Loucy (cell line): ENCODE data around the gene KISS1.

Experiments used
- H2AFZ ChIP-seq: fragments of 200-600 bp; sonication (generic); 2 replicates; pipeline ENCODE4 v1.6.0; 2016; ENCODE audit warnings: antibody characterized with exemption, mild to moderate bottlenecking, low read length, moderate library complexity
- H3F3A ChIP-seq: fragments of 200-600 bp; 2 replicates; pipeline ENCODE4 v1.6.0; 2016; ENCODE audit warnings: antibody characterized with exemption, low read depth, mild to moderate bottlenecking
- H3K27me3 ChIP-seq: fragments of 200-600 bp; sonication (generic); 2 replicates; pipeline ENCODE4 v1.6.1; 2014; ENCODE audit warnings: low read length, mild to moderate bottlenecking; ENCODE audit not compliant: insufficient read depth, poor library complexity, severe bottlenecking
- H3K36me3 ChIP-seq: fragments of 200-600 bp; sonication (generic); 2 replicates; pipeline ENCODE4 v1.6.1; 2016; ENCODE audit warnings: low read length; ENCODE audit not compliant: insufficient read depth
- H3K4me1 ChIP-seq: fragments of 200-600 bp; sonication (generic); 2 replicates; pipeline ENCODE4 v1.5.1; 2014; ENCODE audit warnings: low read length, mild to moderate bottlenecking; ENCODE audit not compliant: insufficient read depth, poor library complexity, severe bottlenecking
- H3K4me2 ChIP-seq: fragments of 200-600 bp; sonication (generic); 2 replicates; pipeline ENCODE4 v1.6.0; 2014; ENCODE audit warnings: antibody characterized with exemption, low read length, low read depth, mild to moderate bottlenecking; ENCODE audit not compliant: poor library complexity, severe bottlenecking
- H3K4me3 ChIP-seq: fragments of 200-600 bp; sonication (generic); 2 replicates; pipeline ENCODE4 v1.5.1; 2014; ENCODE audit warnings: low read length, mild to moderate bottlenecking, mixed read lengths; ENCODE audit not compliant: poor library complexity, severe bottlenecking
- H3K79me2 ChIP-seq: fragments of 200-600 bp; sonication (generic); 2 replicates; pipeline ENCODE4 v1.6.1; 2014; ENCODE audit warnings: low read length; ENCODE audit not compliant: insufficient read depth
- H3K9ac ChIP-seq: fragments of 200-600 bp; sonication (generic); 2 replicates; pipeline ENCODE4 v1.6.0; 2014; ENCODE audit warnings: mild to moderate bottlenecking, low read depth, low read length, moderate library complexity; ENCODE audit not compliant: poor library complexity, severe bottlenecking
- H3K9me2 ChIP-seq: fragments of 200-600 bp; sonication (generic); replicated peaks from 2 replicates; pipeline ENCODE4 v1.6.1; 2016; ENCODE audit warnings: low read depth, low read length, mixed read lengths
- H3K9me3 ChIP-seq: fragments of 200-600 bp; sonication (generic); 2 replicates; pipeline ENCODE4 v1.6.1; 2014; ENCODE audit warnings: mild to moderate bottlenecking, antibody characterized with exemption, low read length, low read depth; ENCODE audit not compliant: insufficient read depth
- H4K20me1 ChIP-seq: fragments of 200-600 bp; sonication (generic); 2 replicates; pipeline ENCODE4 v1.6.0; 2014; ENCODE audit warnings: antibody characterized with exemption, low read length, mild to moderate bottlenecking; ENCODE audit not compliant: insufficient read depth, poor library complexity, severe bottlenecking
- CTCF ChIP-seq: fragments of 200-600 bp; sonication (generic); conservative IDR thresholded peaks from 2 replicates; pipeline ENCODE4 v1.5.1; 2014; ENCODE audit warnings: mild to moderate bottlenecking, antibody characterized with exemption, low read length
- EZH2phosphoT487 ChIP-seq: fragments of 200-600 bp; IDR thresholded peaks from 2 replicates; pipeline ENCODE4 v1.6.1; 2018; ENCODE audit warnings: antibody characterized with exemption, mild to moderate bottlenecking, moderate library complexity, borderline replicate concordance

The KISS1 gene

GRCh38 chr1:204204944-204205343 lies 8.7 kb upstream of the KISS1 start:
- H3K4me3 ChIP-seq: no peak overlapping the region
- no peak overlapping the region for H2AFZ ChIP-seq
- no peaks in the 10 kb centered on the region for H3F3A ChIP-seq
- H3K79me2 ChIP-seq: no peaks in the 10 kb centered on the region
- H4K20me1 ChIP-seq: no peaks in the 10 kb centered on the region
- no peaks in the 10 kb centered on the region for H3K9me2 ChIP-seq
- no peaks in the 10 kb centered on the region for H3K27me3 ChIP-seq
- no peak overlapping the region for H3K4me2 ChIP-seq
- H3K9me3 ChIP-seq: no peaks in the 10 kb centered on the region
- TF ChIP-seq EZH2phosphoT487: no peak
- no peak for TF ChIP-seq CTCF
- H3K4me1 ChIP-seq: no peaks in the 10 kb centered on the region
- no peaks in the 10 kb centered on the region for H3K36me3 ChIP-seq
- no peak overlapping the region for H3K9ac ChIP-seq

GRCh38 chr1:204203206-204203767 lies 7.0 kb upstream of the KISS1 start:
- H3K4me2 ChIP-seq: no peak overlapping the region
- no peaks in the 10 kb centered on the region for H3K9me3 ChIP-seq
- no peak overlapping the region for H3K4me3 ChIP-seq
- no peaks in the 10 kb centered on the region for H3K4me1 ChIP-seq
- TF ChIP-seq CTCF: no peak
- no peak for TF ChIP-seq EZH2phosphoT487
- H3K79me2 ChIP-seq: no peaks in the 10 kb centered on the region
- H2AFZ ChIP-seq: no peak overlapping the region
- no peaks in the 10 kb centered on the region for H3K27me3 ChIP-seq
- H3F3A ChIP-seq: no peaks in the 10 kb centered on the region
- no peaks in the 10 kb centered on the region for H4K20me1 ChIP-seq
- no peaks in the 10 kb centered on the region for H3K36me3 ChIP-seq
- H3K9ac ChIP-seq: no peak overlapping the region
- H3K9me2 ChIP-seq: no peaks in the 10 kb centered on the region

GRCh38 chr1:204202481-204202880 lies 6.2 kb upstream of the KISS1 start:
- Histone ChIP-seq H3K9me3 (no peaks in the 10 kb centered on the region), H3K36me3 (no peaks in the 10 kb centered on the region), H3K4me1 (no peaks in the 10 kb centered on the region), H4K20me1 (no peaks in the 10 kb centered on the region), H3K9me2 (no peaks in the 10 kb centered on the region), H3K4me2 (no peak overlapping the region), H3K27me3 (no peaks in the 10 kb centered on the region), H3K9ac (no peak overlapping the region), H3K4me3 (no peak overlapping the region), H3F3A (no peaks in the 10 kb centered on the region), H2AFZ (no peak overlapping the region), H3K79me2 (no peaks in the 10 kb centered on the region)
- TF ChIP-seq CTCF: no peak
- no peak for TF ChIP-seq EZH2phosphoT487
